Memory B cell (primary cell): ENCODE results near the gene TBC1D21.

ENCODE experiments used
- ATAC-seq: fragments of 150-1000 bp; cut with Tn5 transposase; 2 replicates; pipeline ENCODE4 v1.10.0; 2021; ENCODE audit warnings: low read depth, mild to moderate bottlenecking, moderate library complexity
- DNase-seq, 2 donors: peaks; one replicate each; pipeline ENCODE4 v3.0.0; 2022; ENCODE audit warnings: low spot score in 2 of 2
- H3K27ac Mint-ChIP-seq: one replicate; pipeline ENCODE4 v1.8.0; 2022; ENCODE audit warnings: mild to moderate bottlenecking, moderate library complexity, mixed read lengths
- H3K27me3 Mint-ChIP-seq: one replicate; pipeline ENCODE4 v1.8.0; 2022; ENCODE audit warnings: mixed read lengths
- H3K36me3 Mint-ChIP-seq: one replicate; pipeline ENCODE4 v1.8.0; 2022; ENCODE audit warnings: mild to moderate bottlenecking, mixed read lengths
- H3K4me1 Mint-ChIP-seq: one replicate; pipeline ENCODE4 v1.8.0; 2022; ENCODE audit warnings: mixed read lengths
- H3K4me3 Mint-ChIP-seq: one replicate; pipeline ENCODE4 v1.8.0; 2022; ENCODE audit warnings: mild to moderate bottlenecking, moderate library complexity, mixed read lengths
- H3K9me3 Mint-ChIP-seq: one replicate; pipeline ENCODE4 v1.8.0; 2022; ENCODE audit warnings: mixed read lengths

The TBC1D21 gene

GRCh38 chr15:73867956-73868355, 5.4 kb upstream of the TBC1D21 start:
- Mint-ChIP-seq H3K4me1 (no peaks in the 10 kb centered on the region), H3K27ac (no peak overlapping the region), H3K4me3 (no peak overlapping the region), H3K27me3 (peaks cover 18% of the 10 kb centered on the region), H3K9me3 (peaks cover 6% of the 10 kb centered on the region), H3K36me3 (no peaks in the 10 kb centered on the region)
- no peak for DNase-seq
- ATAC-seq, result no peak

- Mint-ChIP-seq H3K27me3 (peaks cover 24% of the 10 kb centered on the region), H3K36me3 (no peaks in the 10 kb centered on the region), H3K27ac (no peak overlapping the region), H3K4me1 (no peaks in the 10 kb centered on the region), H3K4me3 (no peak overlapping the region), H3K9me3 (no peaks in the 10 kb centered on the region)
- DNase-seq, result no peak
- ATAC-seq, result no peak
Observed at GRCh38 chr15:73869216-73869995, 4.0 kb upstream of the TBC1D21 start.

DNA sequence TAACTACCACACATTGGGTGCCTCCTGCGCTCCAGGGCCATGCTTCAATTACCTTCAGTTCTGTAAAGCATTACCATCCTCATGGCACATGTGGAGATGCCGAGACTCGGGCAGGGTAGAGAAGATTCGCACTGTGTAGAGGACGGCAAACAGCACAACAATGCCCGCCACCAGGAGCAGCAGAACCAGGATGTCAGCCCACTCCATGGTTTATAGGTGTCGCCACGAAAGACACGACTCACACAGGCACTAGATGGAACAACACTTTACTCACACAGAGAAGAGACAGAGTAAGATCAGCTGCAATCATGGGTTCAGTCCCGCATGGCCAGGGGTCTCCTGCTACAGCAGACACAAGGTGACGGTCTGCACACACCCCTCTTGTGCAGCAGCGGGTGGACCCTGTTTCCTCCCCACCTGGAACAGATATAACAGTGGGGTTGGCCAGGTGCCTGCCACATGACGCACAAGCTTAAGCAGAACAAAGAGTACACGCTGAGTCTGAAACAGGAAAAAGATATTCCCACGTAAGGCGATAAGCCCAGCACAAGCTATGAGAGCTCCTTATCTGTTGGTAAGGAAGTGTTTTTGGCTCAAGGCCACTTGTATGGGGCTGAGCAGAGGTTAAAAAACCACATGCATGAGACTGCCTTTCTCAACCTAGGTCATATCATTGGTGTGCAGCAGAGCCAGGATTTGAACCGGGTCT, 2.5 kb upstream of the TBC1D21 start:
- Mint-ChIP-seq H3K4me3 (no peak overlapping the region), H3K9me3 (no peaks in the 10 kb centered on the region), H3K36me3 (no peaks in the 10 kb centered on the region), H3K4me1 (no peaks in the 10 kb centered on the region), H3K27ac (no peak overlapping the region), H3K27me3 (peaks cover 27% of the 10 kb centered on the region)
- no peak for ATAC-seq
- DNase-seq, result no peak

DNA sequence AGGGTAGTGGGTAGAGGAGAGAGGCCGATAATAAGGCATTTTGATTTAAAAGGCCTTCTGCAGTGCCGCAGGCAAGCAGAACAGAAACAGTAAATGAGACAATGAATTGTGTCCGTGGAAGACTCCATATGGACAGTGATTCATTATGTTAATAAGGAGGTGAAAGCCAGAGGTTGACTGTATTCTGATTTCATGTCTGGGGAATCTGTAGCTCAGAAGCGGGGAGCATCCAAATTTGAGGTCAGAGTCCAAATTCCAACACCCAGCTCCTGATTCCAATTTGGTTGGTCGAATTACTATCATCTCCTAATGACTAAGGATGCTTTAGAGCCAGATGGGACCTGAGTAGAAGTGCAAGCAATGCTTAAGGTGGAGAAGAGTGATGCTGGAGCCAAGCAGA, 1.0 kb upstream of the TBC1D21 start:
- Mint-ChIP-seq H3K36me3 (no peaks in the 10 kb centered on the region), H3K4me3 (no peak overlapping the region), H3K9me3 (no peaks in the 10 kb centered on the region), H3K27ac (no peak overlapping the region), H3K27me3 (peaks cover 28% of the 10 kb centered on the region), H3K4me1 (no peaks in the 10 kb centered on the region)
- ATAC-seq (no peak), DNase-seq (no peak)

GRCh38 chr15:73873889-73874511, 636 bp downstream of the TBC1D21 start:
- no peaks in the 10 kb centered on the region for H3K9me3 Mint-ChIP-seq
- no peaks in the 10 kb centered on the region for H3K4me1 Mint-ChIP-seq
- H3K27ac Mint-ChIP-seq, result no peak overlapping the region
- no peaks in the 10 kb centered on the region for H3K36me3 Mint-ChIP-seq
- no peak overlapping the region for H3K4me3 Mint-ChIP-seq
- DNase-seq (peak in 1 of 2 donors; percentile 18), ATAC-seq (no peak)
- H3K27me3 Mint-ChIP-seq, result peaks cover 24% of the 10 kb centered on the region

DNA sequence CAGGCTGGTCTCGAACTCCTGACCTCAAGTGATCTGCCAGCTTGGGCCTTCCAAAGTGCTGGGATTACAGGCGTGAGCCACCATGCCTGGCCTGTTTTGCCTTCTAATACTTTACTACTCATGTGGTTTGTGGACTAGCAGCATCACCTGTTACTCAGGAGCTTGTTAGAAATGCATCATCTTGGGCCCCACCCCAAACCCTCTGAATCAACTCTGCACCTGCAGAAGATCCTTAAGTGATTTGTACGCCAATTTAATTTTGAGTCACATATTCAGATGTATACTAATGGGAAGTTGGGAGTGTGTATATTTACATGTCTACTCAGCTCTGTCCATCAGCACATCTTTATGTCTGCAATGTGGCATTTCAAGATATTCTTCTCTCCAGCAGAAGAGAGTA, 6.1 kb downstream of the TBC1D21 start:
- Mint-ChIP-seq H3K27ac (no peak overlapping the region), H3K4me1 (no peaks in the 10 kb centered on the region), H3K4me3 (no peak overlapping the region), H3K36me3 (no peaks in the 10 kb centered on the region), H3K27me3 (peaks cover 20% of the 10 kb centered on the region), H3K9me3 (no peaks in the 10 kb centered on the region)
- no peak for DNase-seq
- ATAC-seq, result no peak

DNA sequence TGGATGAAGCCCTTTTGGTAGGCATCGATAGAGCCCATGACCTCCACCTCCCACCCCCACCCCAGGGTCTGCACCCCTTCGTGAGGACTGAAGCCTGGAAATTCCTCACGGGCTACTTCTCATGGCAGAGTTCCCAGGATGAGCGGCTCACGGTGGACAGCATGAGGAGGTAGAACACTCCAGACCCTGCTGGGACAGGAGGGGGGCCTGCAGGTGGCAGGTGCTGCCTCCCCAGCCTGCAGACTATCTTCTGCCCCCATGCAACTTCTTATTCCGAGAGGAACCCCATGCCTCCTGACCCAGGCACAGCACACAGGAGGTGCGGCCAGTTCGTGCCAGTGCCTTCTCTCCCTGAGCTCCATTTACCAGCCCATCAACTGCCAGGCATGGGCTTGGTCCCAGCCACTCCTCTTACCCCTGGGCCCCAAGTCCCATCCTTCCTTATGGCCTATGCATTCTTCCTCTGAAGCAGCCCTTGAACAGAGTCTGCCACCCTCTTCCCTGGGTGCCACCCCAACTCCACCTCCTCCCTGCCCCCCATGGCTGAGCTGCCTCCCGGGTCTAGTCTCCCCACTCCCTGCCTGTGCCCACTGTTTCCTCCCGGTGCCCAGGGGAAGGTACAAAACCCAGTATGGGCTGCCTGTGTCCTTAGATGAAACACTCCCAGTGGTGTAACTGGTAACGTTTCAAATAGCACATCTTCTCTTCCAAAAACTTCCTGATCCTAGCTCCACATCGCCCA, 8.4 kb downstream of the TBC1D21 start:
- no peaks in the 10 kb centered on the region for H3K36me3 Mint-ChIP-seq
- H3K27me3 Mint-ChIP-seq, result peaks cover 16% of the 10 kb centered on the region
- no peak for DNase-seq
- no peak overlapping the region for H3K27ac Mint-ChIP-seq
- no peak overlapping the region for H3K4me3 Mint-ChIP-seq
- no peak for ATAC-seq
- H3K4me1 Mint-ChIP-seq, result no peaks in the 10 kb centered on the region
- H3K9me3 Mint-ChIP-seq, result no peaks in the 10 kb centered on the region

GRCh38 chr15:73882761-73883419, 9.5 kb downstream of the TBC1D21 start:
- Mint-ChIP-seq H3K27ac (no peak overlapping the region), H3K9me3 (no peaks in the 10 kb centered on the region), H3K27me3 (peaks cover 16% of the 10 kb centered on the region), H3K4me1 (no peaks in the 10 kb centered on the region), H3K36me3 (no peaks in the 10 kb centered on the region), H3K4me3 (no peak overlapping the region)
- ATAC-seq, result no peak
- DNase-seq, result no peak

- peaks cover 20% of the 10 kb centered on the region for H3K27me3 Mint-ChIP-seq
- no peak overlapping the region for H3K27ac Mint-ChIP-seq
- no peak for ATAC-seq
- H3K4me3 Mint-ChIP-seq, result no peak overlapping the region
- H3K36me3 Mint-ChIP-seq, result no peaks in the 10 kb centered on the region
- H3K4me1 Mint-ChIP-seq, result peaks cover 2% of the 10 kb centered on the region
- H3K9me3 Mint-ChIP-seq, result no peaks in the 10 kb centered on the region
- no peak for DNase-seq
Observed at GRCh38 chr15:73884159-73884558, 10.8 kb downstream of the TBC1D21 start.

DNA sequence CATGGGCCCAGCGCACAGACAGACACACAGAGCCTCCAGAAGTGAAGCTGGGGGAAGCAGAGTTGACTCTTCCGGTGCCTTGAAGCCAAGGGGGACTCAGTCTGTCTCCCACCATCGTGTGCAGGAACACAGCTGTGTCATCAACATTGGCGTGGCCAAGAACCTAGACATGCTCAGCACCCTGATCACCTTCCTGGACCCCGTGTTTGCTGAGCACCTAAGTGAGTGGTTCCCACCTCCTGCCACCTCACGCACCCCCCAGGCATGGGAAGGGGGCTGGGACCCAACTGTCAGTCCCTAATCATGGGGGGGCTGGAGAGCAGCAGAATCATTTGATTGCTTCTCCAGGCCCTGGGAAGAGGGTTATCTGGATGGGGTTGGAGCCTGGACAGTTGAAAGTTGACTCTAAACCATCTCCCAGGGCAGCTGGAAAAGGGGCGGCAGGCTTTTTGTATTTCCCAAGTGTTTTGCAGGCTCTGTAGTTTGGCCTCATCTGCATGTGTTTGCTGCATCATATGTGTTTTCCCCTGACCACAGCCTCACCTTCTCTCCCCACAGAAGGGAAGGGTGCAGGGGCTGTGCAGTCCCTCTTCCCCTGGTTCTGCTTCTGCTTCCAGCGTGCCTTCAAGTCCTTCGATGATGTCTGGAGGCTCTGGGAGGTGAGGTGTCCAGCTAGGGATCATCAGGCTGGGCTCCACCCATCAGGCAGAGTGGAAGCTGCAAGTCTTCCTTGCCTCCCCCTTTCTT, 12.8 kb downstream of the TBC1D21 start:
- Mint-ChIP-seq H3K36me3 (no peaks in the 10 kb centered on the region), H3K4me3 (no peak overlapping the region), H3K27ac (no peak overlapping the region), H3K4me1 (peaks cover 2% of the 10 kb centered on the region), H3K27me3 (peaks cover 21% of the 10 kb centered on the region), H3K9me3 (no peaks in the 10 kb centered on the region)
- ATAC-seq (no peak), DNase-seq (no peak)

- no peak for ATAC-seq
- H3K36me3 Mint-ChIP-seq, result no peaks in the 10 kb centered on the region
- H3K27ac Mint-ChIP-seq, result no peak overlapping the region
- no peak overlapping the region for H3K4me3 Mint-ChIP-seq
- peaks cover 19% of the 10 kb centered on the region for H3K27me3 Mint-ChIP-seq
- DNase-seq, result no peak
- no peaks in the 10 kb centered on the region for H3K9me3 Mint-ChIP-seq
- H3K4me1 Mint-ChIP-seq, result peaks cover 2% of the 10 kb centered on the region
Observed at GRCh38 chr15:73886717-73887345, 13.5 kb downstream of the TBC1D21 start.

GRCh38 chr15:73887481-73887880, 14.1 kb downstream of the TBC1D21 start:
- Mint-ChIP-seq H3K4me1 (peaks cover 2% of the 10 kb centered on the region), H3K36me3 (peaks cover under 1% of the 10 kb centered on the region), H3K27me3 (peaks cover 16% of the 10 kb centered on the region), H3K9me3 (peaks cover 1% of the 10 kb centered on the region), H3K27ac (no peak overlapping the region), H3K4me3 (no peak overlapping the region)
- DNase-seq (no peak), ATAC-seq (no peak)
